Measurements from ENCODE around the gene UHRF2. TPM values are rescaled to one million over a fixed set of nuclear protein-coding genes. Genes with fewer than 3 reads are reported as not detected.

The UHRF2 gene
- total RNA-seq, 2 experiments from 2014 or later = 57.0 to 60.1 TPM

GRCh38 chr9:6479959-6480358 lies 67.0 kb downstream of the UHRF2 start:
- no peak for DNase-seq
- intact Hi-C loops (cut with micrococcal nuclease) = no loop called here
- Mint-ChIP-seq H3K36me3 (ENCODE audit: low read depth) (peaks cover 14% of the 10 kb centered on the region), H3K27me3 (no peaks in the 10 kb centered on the region), H3K9me3 (no peaks in the 10 kb centered on the region), H3K4me3 (no peak overlapping the region), H3K4me1 (ENCODE audit: low read depth) (no peaks in the 10 kb centered on the region), H3K27ac (no peak overlapping the region)
- POLR2A ChIA-PET = no interaction called here
- TF ChIP-seq CTCF (IDR thresholded peaks at IDR 0.05) = no peak
- no peak for ATAC-seq
- CTCF ChIA-PET = no interaction called here

DNA sequence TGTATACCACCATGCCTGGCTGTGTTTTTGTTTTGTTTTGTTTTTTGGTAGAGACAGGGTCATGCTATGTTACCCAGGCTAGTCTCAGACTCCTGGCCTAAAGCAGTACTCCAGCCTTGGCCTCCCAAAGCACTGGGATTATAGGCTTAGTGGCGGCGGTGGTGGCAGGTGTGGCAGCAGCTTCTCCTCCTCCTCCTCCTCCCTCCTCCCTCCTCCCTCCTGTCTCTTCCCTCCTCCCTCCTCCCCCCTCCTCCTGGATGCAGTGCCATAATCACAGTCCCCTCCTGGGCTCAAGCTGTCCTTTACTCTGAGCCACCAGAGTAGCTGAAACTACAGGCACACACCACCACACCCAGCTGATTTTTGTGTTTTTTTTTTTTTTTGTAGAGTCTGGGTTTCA lies 71.2 kb downstream of the UHRF2 start:
- H3K27me3 Mint-ChIP-seq = no peaks in the 10 kb centered on the region
- peaks cover 31% of the 10 kb centered on the region for H3K36me3 Mint-ChIP-seq (ENCODE audit: low read depth)
- H3K4me3 Mint-ChIP-seq = no peak overlapping the region
- TF ChIP-seq CTCF (IDR thresholded peaks at IDR 0.05) = no peak
- H3K27ac Mint-ChIP-seq = no peak overlapping the region
- ATAC-seq (no peak), DNase-seq (no peak)
- H3K4me1 Mint-ChIP-seq (ENCODE audit: low read depth) = no peaks in the 10 kb centered on the region
- intact Hi-C loops (cut with micrococcal nuclease) = no loop called here
- POLR2A ChIA-PET = no interaction called here
- CTCF ChIA-PET = no interaction called here
- H3K9me3 Mint-ChIP-seq = no peaks in the 10 kb centered on the region

DNA sequence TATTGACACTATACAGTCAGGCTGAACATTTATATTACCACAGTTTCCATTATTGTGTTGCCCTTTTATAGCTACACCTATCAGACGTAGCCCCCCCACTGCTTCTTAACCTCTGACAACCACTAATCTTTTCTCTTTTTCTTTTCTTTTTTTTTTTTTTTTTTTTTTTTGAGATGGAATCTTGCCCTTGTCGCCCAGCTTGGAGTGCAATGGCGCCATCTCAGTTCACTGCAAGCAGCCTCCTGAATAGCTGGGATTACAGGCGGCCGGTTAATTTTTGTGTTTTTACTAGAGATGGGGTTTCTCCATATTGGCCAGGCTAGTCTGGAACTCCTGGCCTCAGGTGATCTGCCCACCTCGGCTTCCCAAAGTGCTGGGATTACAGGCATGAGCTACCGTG lies 75.4 kb downstream of the UHRF2 start:
- DNase-seq = peak; percentile 6
- intact Hi-C loops (cut with micrococcal nuclease) = no loop called here
- CTCF ChIA-PET = interaction anchor here (0.6 to 1.0 kb wide), 3 partner anchors 17 to 171 kb away, joined by 3 read pairs; no protein-coding TSS in a partner anchor
- no peak for TF ChIP-seq CTCF (IDR thresholded peaks at IDR 0.05)
- no peak for ATAC-seq
- POLR2A ChIA-PET = interaction anchor here (0.6 to 1.6 kb wide), 2 partner anchors 75 to 110 kb away, joined by 3 to 4 read pairs; partner anchors contain the start of gene UHRF2
- Mint-ChIP-seq H3K9me3 (no peaks in the 10 kb centered on the region), H3K4me1 (ENCODE audit: low read depth) (peaks cover 4% of the 10 kb centered on the region), H3K27me3 (no peaks in the 10 kb centered on the region), H3K4me3 (no peak overlapping the region), H3K36me3 (ENCODE audit: low read depth) (peaks cover 36% of the 10 kb centered on the region), H3K27ac (no peak overlapping the region)

GRCh38 chr9:6489099-6489498 lies 76.1 kb downstream of the UHRF2 start:
- no peaks in the 10 kb centered on the region for H3K27me3 Mint-ChIP-seq
- ATAC-seq = no peak
- H3K4me3 Mint-ChIP-seq = no peak overlapping the region
- H3K4me1 Mint-ChIP-seq (ENCODE audit: low read depth) = peaks cover 4% of the 10 kb centered on the region
- no peak overlapping the region for H3K27ac Mint-ChIP-seq
- intact Hi-C loops (cut with micrococcal nuclease) = no loop called here
- TF ChIP-seq CTCF (IDR thresholded peaks at IDR 0.05) = no peak
- peaks cover 37% of the 10 kb centered on the region for H3K36me3 Mint-ChIP-seq (ENCODE audit: low read depth)
- CTCF ChIA-PET = no interaction called here
- DNase-seq = no peak
- POLR2A ChIA-PET = interaction anchor here (1.6 kb wide), 1 partner anchor 76 kb away, joined by 4 read pairs; the partner anchor contains the start of gene UHRF2
- H3K9me3 Mint-ChIP-seq = no peaks in the 10 kb centered on the region

- Mint-ChIP-seq H3K36me3 (ENCODE audit: low read depth) (peaks cover 40% of the 10 kb centered on the region), H3K4me3 (no peak overlapping the region), H3K27ac (no peak overlapping the region), H3K27me3 (no peaks in the 10 kb centered on the region), H3K4me1 (ENCODE audit: low read depth) (peaks cover 4% of the 10 kb centered on the region), H3K9me3 (no peaks in the 10 kb centered on the region)
- no peak for TF ChIP-seq CTCF (IDR thresholded peaks at IDR 0.05)
- POLR2A ChIA-PET = no interaction called here
- intact Hi-C loops (cut with micrococcal nuclease) = no loop called here
- ATAC-seq (no peak), DNase-seq (no peak)
- CTCF ChIA-PET = no interaction called here
Observed at GRCh38 chr9:6490863-6491262, 77.9 kb downstream of the UHRF2 start.

All from activated CD8-positive, alpha-beta T cell treated with anti-CD3 and anti-CD28 coated beads for 36 hours (primary cell).